HepG2 (cell line): ENCODE data around the gene ZCCHC10. TPM values are rescaled to one million over a fixed set of nuclear protein-coding genes. Genes with fewer than 3 reads are reported as not detected.

Experiments
- CHD4 ChIP-seq: fragments of 200-600 bp; sonication (generic); IDR thresholded peaks from 2 replicates; pipeline ENCODE4 v1.7.0; 2017; ENCODE audit warnings: mild to moderate bottlenecking, low read length, borderline replicate concordance
- DMAP1 ChIP-seq: IDR thresholded peaks from 2 replicates; pipeline ENCODE4 v1.6.1; 2016
- FOXA3 ChIP-seq: IDR thresholded peaks from 2 replicates; pipeline ENCODE4 v1.6.1; 2016; ENCODE audit warnings: missing genetic modification reagents, missing compliant biosample characterization
- GATAD2A ChIP-seq: IDR thresholded peaks from 2 replicates; pipeline ENCODE4 v1.6.1; 2016
- SAP130 ChIP-seq: IDR thresholded peaks from 2 replicates; pipeline ENCODE4 v1.6.1; 2016; ENCODE audit warnings: low read depth
- SATB2 ChIP-seq: sonication (generic); formaldehyde crosslinking; IDR thresholded peaks from 2 replicates; pipeline ENCODE4 v1.5.0; 2020; ENCODE audit warnings: missing genetic modification reagents
- SOX5 ChIP-seq: IDR thresholded peaks from 2 replicates; pipeline ENCODE4 v1.6.1; 2016; ENCODE audit warnings: borderline replicate concordance
- TBX2 ChIP-seq: sonication (generic); formaldehyde crosslinking; IDR thresholded peaks from 2 replicates; pipeline ENCODE4 v1.5.0; 2020; ENCODE audit warnings: missing genetic modification reagents, mild to moderate bottlenecking, borderline replicate concordance
- ZFP62 ChIP-seq: sonication (generic); formaldehyde crosslinking; IDR thresholded peaks from 2 replicates; pipeline ENCODE4 v1.4.0; 2020; ENCODE audit warnings: missing genetic modification reagents
- ZMYM2 ChIP-seq: sonication (generic); formaldehyde crosslinking; IDR thresholded peaks from 2 replicates; pipeline ENCODE4 v1.8.0; 2022; ENCODE audit warnings: mild to moderate bottlenecking, missing genetic modification reagents
- polyA plus RNA-seq, 8 experiments: library from polyadenylated mRNA; depleted of rRNA in 3 of 8; stranded (reverse) in 7 of 8; unstranded in 1 of 8; fragments of >200 nt; fragmentation: Illumina TruSeq in 4 of 8; extraction: Trizol in 4 of 8; gene quantifications; 2 replicates each; pipeline versions ENCODE4 v1.2.1 to v1.2.3, GENCODE V29; 2011 to 2016; ENCODE audit warnings: low read depth in 4 of 8, missing spikeins in 1 of 8, mixed read lengths in 1 of 8; ENCODE audit not compliant: insufficient read depth in 1 of 8
- total RNA-seq, 5 experiments: library from RNA; depleted of rRNA; stranded (reverse); fragments of >200 nt; fragmentation: Illumina TruSeq; extraction: Trizol; gene quantifications; 2 replicates each; pipeline ENCODE4 v1.2.3, GENCODE V29; 2016; ENCODE audit warnings: low read depth in 1 of 5
- TF ChIP-seq, protein P1 (sequence below): sonication (generic); formaldehyde crosslinking; IDR thresholded peaks from 2 replicates; pipeline ENCODE4 v1.4.0; 2020; ENCODE audit warnings: mild to moderate bottlenecking, missing genetic modification reagents
- TF ChIP-seq, protein P2 (sequence below): IDR thresholded peaks from 2 replicates; pipeline ENCODE4 v1.6.1; 2016
- TF ChIP-seq, protein P3 (sequence below): sonication (generic); formaldehyde crosslinking; IDR thresholded peaks from 2 replicates; pipeline ENCODE4 v1.4.0; 2020; ENCODE audit warnings: missing genetic modification reagents, borderline replicate concordance

ZCCHC10 gene
- total and polyA plus RNA-seq, 2 of the 13 experiments (the other 11 are each of a cell fraction or from before 2014, with no cell fraction given) = 40.7 to 48.2 TPM

DNA sequence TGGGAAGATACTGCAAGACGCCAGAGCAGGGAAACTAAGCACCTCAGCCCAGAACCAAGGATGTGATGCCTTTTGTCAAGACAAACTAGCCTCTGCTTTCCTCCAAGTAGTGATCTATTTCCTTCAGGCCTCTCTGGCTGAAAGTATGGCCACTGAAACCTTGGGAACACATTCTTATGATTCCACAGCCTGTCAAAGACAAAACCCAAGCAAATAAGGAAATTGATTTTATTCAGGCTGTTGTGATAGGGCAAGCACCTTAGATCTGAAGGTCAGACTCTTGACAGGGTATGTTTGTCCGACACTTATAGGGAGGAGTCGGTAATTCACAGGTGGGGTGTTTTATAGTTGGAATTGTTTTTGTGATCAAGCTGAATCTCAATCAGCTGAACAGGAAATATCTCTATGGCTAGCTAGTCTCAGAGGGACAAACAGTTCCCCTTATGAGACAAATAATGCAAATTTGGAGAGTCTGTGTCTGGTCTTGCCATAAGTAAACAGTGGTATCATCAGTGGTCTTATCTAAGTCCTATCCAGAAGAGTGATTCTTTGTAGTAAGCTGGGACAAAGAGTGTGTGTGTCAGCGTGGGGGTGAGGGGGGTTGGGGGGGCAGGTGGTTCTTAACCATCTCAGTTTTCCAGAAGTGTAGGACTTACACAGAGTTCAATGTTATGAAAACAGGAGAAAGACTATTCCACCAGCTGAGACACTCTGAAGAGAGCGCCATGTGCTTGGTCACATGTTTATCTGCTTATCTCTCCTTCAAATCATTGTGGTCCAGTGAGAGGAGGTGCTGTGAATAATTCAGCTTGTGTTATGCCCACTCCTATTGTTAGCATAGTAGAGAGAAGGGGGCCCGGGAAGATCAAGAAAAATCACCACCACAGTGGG is 6.7 kb upstream of the ZCCHC10 start (continued):
- TF ChIP-seq, protein P1, sequence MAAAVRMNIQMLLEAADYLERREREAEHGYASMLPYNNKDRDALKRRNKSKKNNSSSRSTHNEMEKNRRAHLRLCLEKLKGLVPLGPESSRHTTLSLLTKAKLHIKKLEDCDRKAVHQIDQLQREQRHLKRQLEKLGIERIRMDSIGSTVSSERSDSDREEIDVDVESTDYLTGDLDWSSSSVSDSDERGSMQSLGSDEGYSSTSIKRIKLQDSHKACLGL (CRISPR knock-in tag) = no peak
- TF ChIP-seq SOX5 (CRISPR knock-in tag) (peak; percentile 60; the same call in 1 of the 2 replicates), ZFP62 (CRISPR knock-in tag) (no peak), TBX2 (CRISPR knock-in tag) (0 out of 2 replicates have a peak, but pooled peaks have one; percentile 20), DMAP1 (CRISPR knock-in tag) (peak; percentile 63; the same call in 1 of the 2 replicates), FOXA3 (CRISPR knock-in tag) (peak; percentile 36), ZMYM2 (CRISPR knock-in tag) (0 out of 2 replicates have a peak, but pooled peaks have one; percentile 27), GATAD2A (CRISPR knock-in tag) (peak; percentile 40; the same call in 1 of the 2 replicates), CHD4 (no peak), SAP130 (CRISPR knock-in tag) (peak; percentile 45; the same call in 1 of the 2 replicates), SATB2 (CRISPR knock-in tag) (no peak)
- TF ChIP-seq, protein P2, sequence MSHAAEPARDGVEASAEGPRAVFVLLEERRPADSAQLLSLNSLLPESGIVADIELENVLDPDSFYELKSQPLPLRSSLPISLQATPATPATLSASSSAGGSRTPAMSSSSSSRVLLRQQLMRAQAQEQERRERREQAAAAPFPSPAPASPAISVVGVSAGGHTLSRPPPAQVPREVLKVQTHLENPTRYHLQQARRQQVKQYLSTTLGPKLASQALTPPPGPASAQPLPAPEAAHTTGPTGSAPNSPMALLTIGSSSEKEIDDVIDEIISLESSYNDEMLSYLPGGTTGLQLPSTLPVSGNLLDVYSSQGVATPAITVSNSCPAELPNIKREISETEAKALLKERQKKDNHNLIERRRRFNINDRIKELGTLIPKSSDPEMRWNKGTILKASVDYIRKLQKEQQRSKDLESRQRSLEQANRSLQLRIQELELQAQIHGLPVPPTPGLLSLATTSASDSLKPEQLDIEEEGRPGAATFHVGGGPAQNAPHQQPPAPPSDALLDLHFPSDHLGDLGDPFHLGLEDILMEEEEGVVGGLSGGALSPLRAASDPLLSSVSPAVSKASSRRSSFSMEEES = peak; percentile 72
- TF ChIP-seq, protein P3, sequence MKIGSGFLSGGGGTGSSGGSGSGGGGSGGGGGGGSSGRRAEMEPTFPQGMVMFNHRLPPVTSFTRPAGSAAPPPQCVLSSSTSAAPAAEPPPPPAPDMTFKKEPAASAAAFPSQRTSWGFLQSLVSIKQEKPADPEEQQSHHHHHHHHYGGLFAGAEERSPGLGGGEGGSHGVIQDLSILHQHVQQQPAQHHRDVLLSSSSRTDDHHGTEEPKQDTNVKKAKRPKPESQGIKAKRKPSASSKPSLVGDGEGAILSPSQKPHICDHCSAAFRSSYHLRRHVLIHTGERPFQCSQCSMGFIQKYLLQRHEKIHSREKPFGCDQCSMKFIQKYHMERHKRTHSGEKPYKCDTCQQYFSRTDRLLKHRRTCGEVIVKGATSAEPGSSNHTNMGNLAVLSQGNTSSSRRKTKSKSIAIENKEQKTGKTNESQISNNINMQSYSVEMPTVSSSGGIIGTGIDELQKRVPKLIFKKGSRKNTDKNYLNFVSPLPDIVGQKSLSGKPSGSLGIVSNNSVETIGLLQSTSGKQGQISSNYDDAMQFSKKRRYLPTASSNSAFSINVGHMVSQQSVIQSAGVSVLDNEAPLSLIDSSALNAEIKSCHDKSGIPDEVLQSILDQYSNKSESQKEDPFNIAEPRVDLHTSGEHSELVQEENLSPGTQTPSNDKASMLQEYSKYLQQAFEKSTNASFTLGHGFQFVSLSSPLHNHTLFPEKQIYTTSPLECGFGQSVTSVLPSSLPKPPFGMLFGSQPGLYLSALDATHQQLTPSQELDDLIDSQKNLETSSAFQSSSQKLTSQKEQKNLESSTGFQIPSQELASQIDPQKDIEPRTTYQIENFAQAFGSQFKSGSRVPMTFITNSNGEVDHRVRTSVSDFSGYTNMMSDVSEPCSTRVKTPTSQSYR (CRISPR knock-in tag) = 0 out of 2 replicates have a peak, but pooled peaks have one; percentile 14
- TF ChIP-seq, all 625 proteins: peak for 34
